T-helper 2 cell treated with Interferon-gamma antibody and Interleukin-4, amounts not matched to agents 5 μg/mL and 100 μg/mL, for 36 hours (primary cell): ENCODE data around the gene AFDN.

Experiments
- DNase-seq: peaks from one replicate; pipeline ENCODE4 v3.0.0; 2021; ENCODE audit warnings: low spot score
- H3K27ac Mint-ChIP-seq: one replicate; pipeline ENCODE4 v1.8.0; 2021; ENCODE audit warnings: mild to moderate bottlenecking, mixed read lengths
- H3K27me3 Mint-ChIP-seq: one replicate; pipeline ENCODE4 v1.8.0; 2021; ENCODE audit warnings: low read depth, mixed read lengths
- H3K36me3 Mint-ChIP-seq: one replicate; pipeline ENCODE4 v1.8.0; 2021; ENCODE audit warnings: low read depth, mixed read lengths
- H3K4me1 Mint-ChIP-seq: one replicate; pipeline ENCODE4 v1.8.0; 2021; ENCODE audit warnings: low read depth, mixed read lengths
- H3K4me3 Mint-ChIP-seq: one replicate; pipeline ENCODE4 v1.8.0; 2022; ENCODE audit warnings: mild to moderate bottlenecking, moderate library complexity, mixed read lengths
- H3K9me3 Mint-ChIP-seq: one replicate; pipeline ENCODE4 v1.8.0; 2021; ENCODE audit warnings: mixed read lengths

The AFDN gene

GRCh38 chr6:167984876-167985604 is 158.3 kb downstream of the AFDN start:
- Mint-ChIP-seq H3K4me1 (no peaks in the 10 kb centered on the region), H3K27me3 (no peaks in the 10 kb centered on the region), H3K36me3 (no peaks in the 10 kb centered on the region), H3K27ac (no peak overlapping the region), H3K9me3 (no peaks in the 10 kb centered on the region), H3K4me3 (no peak overlapping the region)
- DNase-seq: no peak

GRCh38 chr6:167985911-167986595 is 159.3 kb downstream of the AFDN start:
- Mint-ChIP-seq H3K36me3 (no peaks in the 10 kb centered on the region), H3K4me1 (no peaks in the 10 kb centered on the region), H3K27me3 (no peaks in the 10 kb centered on the region), H3K27ac (no peak overlapping the region), H3K4me3 (no peak overlapping the region), H3K9me3 (no peaks in the 10 kb centered on the region)
- no peak for DNase-seq

GRCh38 chr6:167987396-167988153 is 160.9 kb downstream of the AFDN start:
- H3K9me3 Mint-ChIP-seq: no peaks in the 10 kb centered on the region
- H3K27ac Mint-ChIP-seq: no peak overlapping the region

GRCh38 chr6:167988154-167988495 is 161.4 kb downstream of the AFDN start:
- H3K27me3 Mint-ChIP-seq: no peaks in the 10 kb centered on the region

More at GRCh38 chr6:167987396-167988153, 160.9 kb downstream of the AFDN start:
- DNase-seq: no peak
- Mint-ChIP-seq H3K4me3 (no peak overlapping the region), H3K36me3 (no peaks in the 10 kb centered on the region), H3K4me1 (no peaks in the 10 kb centered on the region), H3K27me3 (no peaks in the 10 kb centered on the region)

GRCh38 chr6:167988945-167989841 is 162.5 kb downstream of the AFDN start:
- no peaks in the 10 kb centered on the region for H3K4me1 Mint-ChIP-seq
- no peak overlapping the region for H3K4me3 Mint-ChIP-seq
- H3K9me3 Mint-ChIP-seq: no peaks in the 10 kb centered on the region
- DNase-seq: no peak
- no peak overlapping the region for H3K27ac Mint-ChIP-seq
- H3K27me3 Mint-ChIP-seq: no peaks in the 10 kb centered on the region
- H3K36me3 Mint-ChIP-seq: no peaks in the 10 kb centered on the region

More at GRCh38 chr6:167988154-167988495, 161.4 kb downstream of the AFDN start:
- no peaks in the 10 kb centered on the region for H3K4me1 Mint-ChIP-seq
- H3K27ac Mint-ChIP-seq: no peak overlapping the region
- no peak for DNase-seq
- H3K36me3 Mint-ChIP-seq: no peaks in the 10 kb centered on the region
- no peaks in the 10 kb centered on the region for H3K9me3 Mint-ChIP-seq
- H3K4me3 Mint-ChIP-seq: no peak overlapping the region

GRCh38 chr6:167990016-167990945 is 163.6 kb downstream of the AFDN start:
- no peaks in the 10 kb centered on the region for H3K27me3 Mint-ChIP-seq
- DNase-seq: no peak
- H3K9me3 Mint-ChIP-seq: no peaks in the 10 kb centered on the region
- H3K36me3 Mint-ChIP-seq: no peaks in the 10 kb centered on the region
- no peak overlapping the region for H3K27ac Mint-ChIP-seq
- H3K4me1 Mint-ChIP-seq: no peaks in the 10 kb centered on the region
- H3K4me3 Mint-ChIP-seq: no peak overlapping the region

- H3K36me3 Mint-ChIP-seq: no peaks in the 10 kb centered on the region
- H3K4me3 Mint-ChIP-seq: no peak overlapping the region
- no peak for DNase-seq
- H3K27me3 Mint-ChIP-seq: no peaks in the 10 kb centered on the region
- no peaks in the 10 kb centered on the region for H3K9me3 Mint-ChIP-seq
- no peaks in the 10 kb centered on the region for H3K4me1 Mint-ChIP-seq
- no peak overlapping the region for H3K27ac Mint-ChIP-seq
Measured at GRCh38 chr6:167993169-167993568, 166.5 kb downstream of the AFDN start.

- Mint-ChIP-seq H3K36me3 (no peaks in the 10 kb centered on the region), H3K27ac (no peak overlapping the region), H3K4me1 (no peaks in the 10 kb centered on the region), H3K9me3 (no peaks in the 10 kb centered on the region), H3K27me3 (no peaks in the 10 kb centered on the region), H3K4me3 (no peak overlapping the region)
- no peak for DNase-seq
Measured at GRCh38 chr6:167993831-167994230, 167.1 kb downstream of the AFDN start.

- Mint-ChIP-seq H3K4me3 (no peak overlapping the region), H3K4me1 (peaks cover 2% of the 10 kb centered on the region), H3K27ac (no peak overlapping the region), H3K36me3 (no peaks in the 10 kb centered on the region), H3K9me3 (no peaks in the 10 kb centered on the region), H3K27me3 (no peaks in the 10 kb centered on the region)
- DNase-seq: no peak
Measured at GRCh38 chr6:167995302-167995701, 168.6 kb downstream of the AFDN start.

- H3K27ac Mint-ChIP-seq: no peak overlapping the region
- no peak for DNase-seq
- H3K9me3 Mint-ChIP-seq: no peaks in the 10 kb centered on the region
- no peaks in the 10 kb centered on the region for H3K36me3 Mint-ChIP-seq
- no peak overlapping the region for H3K4me3 Mint-ChIP-seq
- H3K27me3 Mint-ChIP-seq: no peaks in the 10 kb centered on the region
- peaks cover 2% of the 10 kb centered on the region for H3K4me1 Mint-ChIP-seq
Measured at GRCh38 chr6:167995731-167996151, 169.0 kb downstream of the AFDN start.

- Mint-ChIP-seq H3K9me3 (no peaks in the 10 kb centered on the region), H3K27ac (no peak overlapping the region), H3K4me3 (no peak overlapping the region), H3K36me3 (no peaks in the 10 kb centered on the region), H3K4me1 (peaks cover 2% of the 10 kb centered on the region), H3K27me3 (no peaks in the 10 kb centered on the region)
- no peak for DNase-seq
Measured at GRCh38 chr6:167996424-167997199, 169.9 kb downstream of the AFDN start.

- Mint-ChIP-seq H3K27ac (no peak within 1 kb of the TSS), H3K4me3 (no peak within 1 kb of the TSS)
Measured at GRCh38 chr6:167997642-167998041, 170.9 kb downstream of the AFDN start, which contains the start of gene KIF25. KIF25 (plus strand) TSS chr6:167997671; CDS start chr6:168029586, 31,915 bp downstream.

More at GRCh38 chr6:167997642-167998041, 170.9 kb downstream of the AFDN start, which contains the start of gene KIF25:
- Mint-ChIP-seq H3K9me3 (no peaks in the 10 kb centered on the region), H3K36me3 (no peaks in the 10 kb centered on the region), H3K27me3 (no peaks in the 10 kb centered on the region), H3K4me1 (peaks cover 2% of the 10 kb centered on the region)
- DNase-seq: no peak
